ENCODE measurements around the gene GJA8.
"Not testable (repeated sequence)": the region's sequence is repeated elsewhere in the genome, so short reads cannot be mapped to it uniquely, and the experiment has no call there.

The GJA8 gene

GRCh38 chr1:147902253-147902845 lies at the start of gene GJA8:
GJA8 (plus strand) TSS chr1:147902795; CDS start chr1:147907956, 5,161 bp downstream.
- DNase-seq (ENCODE audit: extremely low read depth in 1 of 2, low read depth in 1 of 2): no peak

DNA sequence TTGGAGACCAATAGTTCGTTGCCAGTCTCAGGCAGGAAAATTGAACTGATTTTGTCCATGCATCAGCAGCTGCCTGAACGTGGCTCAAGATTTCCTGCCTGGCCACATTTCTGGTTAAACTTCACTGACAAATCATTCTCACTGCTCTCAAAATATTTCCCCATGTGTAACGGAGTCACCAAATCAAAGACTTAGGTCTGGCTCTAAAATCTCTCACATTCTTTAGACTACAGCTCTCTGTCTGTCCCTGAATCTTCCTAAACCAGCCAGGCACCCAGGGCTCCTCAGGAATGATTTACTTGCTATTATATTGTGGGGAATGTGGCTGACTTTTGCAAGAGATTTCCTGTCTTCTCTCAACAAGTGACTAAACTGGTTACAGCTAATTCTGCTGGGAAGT lies 49.2 kb upstream of the GJA8 start:
- no peak for DNase-seq (ENCODE audit: extremely low read depth in 1 of 2, low read depth in 1 of 2)

GRCh38 chr1:147854989-147855388 lies 47.6 kb upstream of the GJA8 start:
- DNase-seq (ENCODE audit: extremely low read depth in 1 of 2, low read depth in 1 of 2): not testable (repeated sequence)

DNA sequence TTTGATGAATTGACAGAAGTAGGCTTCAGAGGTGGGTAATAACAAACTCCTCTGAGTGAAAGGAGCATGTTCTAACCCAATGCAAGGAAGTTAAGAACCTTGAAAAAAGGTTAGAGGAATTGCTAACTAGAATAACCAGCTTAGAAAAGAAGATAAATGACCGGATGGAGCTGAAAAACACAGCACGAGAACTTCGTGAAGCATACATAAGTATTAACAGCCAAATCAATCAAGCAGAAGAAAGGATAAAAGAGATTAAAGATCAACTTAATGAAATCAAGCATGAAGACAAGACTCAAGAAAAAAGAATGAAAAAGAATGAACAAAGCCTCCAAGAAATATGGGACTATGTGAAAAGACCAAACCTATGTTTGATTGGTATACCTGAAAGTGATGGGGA lies 46.6 kb upstream of the GJA8 start:
- DNase-seq (ENCODE audit: extremely low read depth in 1 of 2, low read depth in 1 of 2): not testable (repeated sequence)

GRCh38 chr1:147867204-147867603 lies 35.4 kb upstream of the GJA8 start:
- DNase-seq (ENCODE audit: extremely low read depth in 1 of 2, low read depth in 1 of 2): not testable (repeated sequence)

GRCh38 chr1:147878022-147878421 lies 24.6 kb upstream of the GJA8 start:
- no peak for DNase-seq (ENCODE audit: extremely low read depth in 1 of 2, low read depth in 1 of 2)

DNA sequence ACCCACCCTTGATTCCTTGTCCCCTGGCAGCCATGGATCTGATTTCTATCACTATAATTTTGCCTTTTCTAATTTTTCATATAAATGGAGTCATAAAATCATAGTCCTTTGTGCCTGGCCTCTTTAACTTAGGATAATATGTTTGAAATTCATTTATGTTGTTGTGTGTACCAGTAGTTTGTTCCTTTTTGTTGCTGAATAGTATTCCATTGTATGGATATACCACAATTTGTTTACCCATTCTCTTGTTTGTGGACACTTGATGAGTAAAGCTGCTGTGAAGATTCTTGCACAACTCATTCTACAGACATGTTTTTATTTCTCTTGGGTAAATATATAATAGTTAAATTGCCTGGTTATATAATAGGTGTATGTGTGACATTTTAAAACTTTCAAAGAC lies 22.7 kb upstream of the GJA8 start:
- DNase-seq (ENCODE audit: extremely low read depth in 1 of 2, low read depth in 1 of 2): no peak

DNA sequence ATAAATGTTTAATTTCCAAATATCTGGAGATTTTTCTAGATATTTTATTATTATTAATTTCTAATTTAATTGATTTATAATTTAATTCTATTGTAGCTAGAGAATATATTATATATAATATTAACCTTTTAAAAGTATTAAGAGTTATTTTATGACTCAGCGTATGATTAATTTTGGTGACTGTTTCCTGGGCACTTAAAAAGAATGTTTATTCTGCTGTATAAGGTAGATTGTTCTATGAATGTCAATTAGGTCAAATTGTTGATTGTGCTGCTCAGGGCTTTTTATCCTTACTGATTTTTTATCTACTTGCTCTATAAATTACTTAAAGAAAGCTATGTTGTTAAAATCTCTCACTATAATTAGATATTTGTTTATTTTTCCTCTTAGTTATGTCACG lies 20.1 kb upstream of the GJA8 start:
- DNase-seq (ENCODE audit: extremely low read depth in 1 of 2, low read depth in 1 of 2): no peak

- peak; percentile 9 to 31 for DNase-seq (ENCODE audit: extremely low read depth in 1 of 2, low read depth in 1 of 2)
These were observed 12.3 kb upstream of the GJA8 start for GRCh38 chr1:147890177-147890790.

DNA sequence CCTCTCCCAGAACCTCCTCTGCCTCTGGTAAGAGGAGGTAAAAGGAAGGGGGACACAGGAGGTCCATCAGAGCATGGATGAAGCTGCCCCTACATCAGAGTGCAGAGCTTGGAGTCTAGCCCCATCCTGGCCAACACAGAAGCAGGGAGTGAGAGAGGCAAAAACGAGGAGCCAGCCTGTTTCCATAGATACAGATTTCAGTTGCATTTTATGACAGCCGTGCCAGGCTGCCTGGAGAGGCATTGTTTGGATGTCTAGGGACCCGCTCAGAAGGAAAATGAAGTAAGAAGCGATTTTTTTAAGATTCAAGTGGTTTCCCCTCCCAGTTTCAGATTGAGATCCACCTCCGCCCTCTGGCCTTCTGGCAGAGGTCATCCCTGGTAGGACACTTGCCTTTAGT lies 11.5 kb upstream of the GJA8 start:
- no peak for DNase-seq (ENCODE audit: extremely low read depth in 1 of 2, low read depth in 1 of 2)

- DNase-seq (ENCODE audit: extremely low read depth in 1 of 2, low read depth in 1 of 2): no peak
These were observed 10.4 kb upstream of the GJA8 start for GRCh38 chr1:147892216-147892615.

DNA sequence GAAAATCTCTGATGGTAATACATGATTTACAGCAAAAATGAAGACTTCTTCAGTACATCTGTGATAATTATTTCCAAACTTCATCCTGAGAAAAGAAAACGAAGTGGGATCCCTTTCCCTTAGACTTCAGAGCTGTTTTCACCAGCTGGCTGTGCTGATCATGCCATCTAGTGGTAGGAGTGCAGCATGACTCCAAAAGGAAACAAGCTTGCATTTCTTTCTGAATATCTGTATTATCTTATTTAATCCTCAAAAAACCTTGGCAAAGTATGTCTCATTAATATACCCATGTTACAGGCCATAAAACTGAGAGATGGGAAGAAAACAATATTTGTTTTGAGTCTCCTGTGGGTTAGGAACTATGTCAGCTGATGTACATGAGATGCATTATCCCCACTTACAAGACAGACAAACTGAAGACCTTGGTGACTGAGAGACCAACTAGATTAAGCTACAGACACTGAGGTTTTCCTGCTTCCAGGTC lies 9.8 kb upstream of the GJA8 start:
- DNase-seq (ENCODE audit: extremely low read depth in 1 of 2, low read depth in 1 of 2): no peak

DNA sequence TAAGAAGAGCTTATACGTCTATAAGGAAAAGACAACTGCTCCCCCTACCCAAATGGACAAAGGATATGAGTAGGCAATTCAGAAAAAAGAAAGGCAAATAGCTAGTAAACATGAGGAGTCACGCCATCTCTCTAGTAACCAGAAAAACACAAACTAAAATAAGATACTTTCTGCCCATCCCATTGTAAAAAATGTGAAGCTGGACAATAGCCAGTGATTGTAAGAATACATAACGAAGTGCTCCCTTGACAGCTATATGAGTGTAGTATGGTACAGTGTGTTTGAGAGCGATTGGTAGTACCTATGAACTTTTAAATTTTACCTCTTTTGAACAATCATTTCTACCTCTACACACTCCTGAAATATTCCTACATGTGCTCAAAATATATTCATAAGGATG lies 7.5 kb upstream of the GJA8 start:
- no peak for DNase-seq (ENCODE audit: extremely low read depth in 1 of 2, low read depth in 1 of 2)

GRCh38 chr1:147897029-147897752 lies 5.4 kb upstream of the GJA8 start:
- no peak for DNase-seq (ENCODE audit: extremely low read depth in 1 of 2, low read depth in 1 of 2)

DNA sequence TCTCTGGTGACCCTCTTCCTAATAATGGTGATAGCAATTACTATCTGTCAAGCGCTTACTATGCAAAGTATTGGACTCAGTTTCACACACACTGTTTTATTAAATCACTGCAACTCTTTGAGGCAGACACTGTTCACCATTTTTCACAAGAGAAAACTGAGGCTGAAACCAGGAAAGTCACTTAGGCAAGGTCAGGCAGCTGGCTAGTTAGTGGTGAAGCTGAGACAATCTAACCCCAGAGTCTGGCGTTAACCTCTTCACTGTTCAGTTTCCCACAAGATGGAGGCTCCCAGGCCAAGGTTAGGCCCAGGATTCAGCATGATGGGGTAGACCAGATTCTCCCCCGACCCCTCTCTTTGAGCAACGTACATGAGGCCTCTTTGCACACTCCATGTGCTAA lies 4.8 kb upstream of the GJA8 start:
- no peak for DNase-seq (ENCODE audit: extremely low read depth in 1 of 2, low read depth in 1 of 2)

GRCh38 chr1:147904726-147905125 lies 2.1 kb downstream of the GJA8 start:
- DNase-seq (ENCODE audit: extremely low read depth in 1 of 2, low read depth in 1 of 2): no peak

GRCh38 chr1:147907786-147908509 lies 5.4 kb downstream of the GJA8 start:
- no peak for DNase-seq (ENCODE audit: extremely low read depth in 1 of 2, low read depth in 1 of 2)

GRCh38 chr1:147912553-147912952 lies 10.0 kb downstream of the GJA8 start:
- no peak for DNase-seq (ENCODE audit: extremely low read depth in 1 of 2, low read depth in 1 of 2)

DNA sequence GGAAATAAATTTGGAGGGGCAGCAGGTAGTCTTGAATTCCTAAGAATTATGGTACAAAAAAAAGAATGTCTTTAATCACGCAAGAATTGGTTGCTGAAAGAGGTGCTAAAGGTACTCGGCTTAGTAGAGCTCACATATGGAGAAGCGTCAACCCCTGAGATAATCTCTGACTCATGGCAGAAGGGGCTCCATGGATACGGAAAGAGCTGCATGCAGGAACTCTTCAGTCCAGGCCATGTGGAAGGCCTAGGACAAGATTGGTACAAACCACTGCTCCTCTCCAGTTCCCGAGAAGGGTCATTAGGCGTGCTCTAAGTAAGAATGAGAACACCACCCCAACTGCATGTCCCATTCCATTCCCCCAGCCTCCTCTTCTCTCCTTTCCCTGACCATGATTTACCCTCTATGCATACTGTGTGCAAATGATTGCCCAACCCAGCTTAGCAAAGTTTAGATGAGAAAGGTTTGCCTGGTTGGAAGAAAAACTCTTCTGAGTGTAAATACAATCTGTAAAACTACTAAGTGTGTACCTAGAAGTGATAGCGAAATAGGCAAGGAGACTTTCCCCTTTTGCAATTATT lies 10.9 kb downstream of the GJA8 start:
- DNase-seq (ENCODE audit: extremely low read depth in 1 of 2, low read depth in 1 of 2): no peak

- no peak for DNase-seq (ENCODE audit: extremely low read depth in 1 of 2, low read depth in 1 of 2)
These were observed 17.3 kb downstream of the GJA8 start for GRCh38 chr1:147919896-147920295.

GRCh38 chr1:147924813-147925212 lies 22.2 kb downstream of the GJA8 start:
- no peak for DNase-seq (ENCODE audit: extremely low read depth in 1 of 2, low read depth in 1 of 2)
